Measurements from ENCODE around the gene CNTNAP2.
A peak's percentile ranks its signal among the peaks of the same experiment; 100 is the strongest.

The CNTNAP2 gene

DNA sequence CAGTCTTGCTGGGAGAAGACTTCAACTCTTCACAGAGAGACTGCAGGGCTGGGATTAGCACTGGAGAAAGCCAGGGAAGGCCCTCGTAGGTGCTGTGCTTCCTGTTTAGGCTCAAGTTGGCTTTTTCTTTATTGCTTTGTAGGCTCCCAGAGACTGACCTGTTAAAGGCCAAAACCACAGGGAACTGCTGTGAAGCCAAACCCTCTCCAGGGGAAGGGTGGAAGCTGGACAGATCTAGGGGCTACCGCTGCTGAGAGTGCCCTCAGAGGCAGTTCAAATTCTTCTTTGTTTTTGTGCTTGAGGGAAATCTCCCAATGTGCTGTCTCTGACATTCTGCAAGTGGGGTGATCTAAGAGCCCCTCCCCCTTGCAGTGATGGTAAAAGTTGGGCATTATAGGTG, 198.4 kb downstream of the CNTNAP2 start:
- DNase-seq = no peak

DNA sequence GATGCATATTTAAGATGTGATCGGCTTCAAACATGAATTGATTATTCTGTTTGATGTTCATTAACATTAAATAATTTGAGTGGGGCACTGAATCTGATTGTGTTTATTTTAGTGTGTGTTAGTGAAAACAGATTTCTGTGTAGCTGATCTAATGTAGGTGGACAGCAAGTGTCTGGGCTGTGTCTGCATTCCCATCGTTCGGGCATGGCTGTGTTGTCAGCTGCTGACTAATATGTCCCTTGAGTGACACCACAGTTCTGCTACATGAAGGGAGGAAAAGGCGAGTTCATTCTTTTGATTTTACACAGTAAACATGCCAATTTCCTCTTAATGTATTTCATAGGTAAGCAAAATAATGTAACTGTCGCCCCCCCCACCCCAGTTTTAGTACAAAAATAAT, 203.0 kb downstream of the CNTNAP2 start:
- peak; percentile 1 for DNase-seq

DNA sequence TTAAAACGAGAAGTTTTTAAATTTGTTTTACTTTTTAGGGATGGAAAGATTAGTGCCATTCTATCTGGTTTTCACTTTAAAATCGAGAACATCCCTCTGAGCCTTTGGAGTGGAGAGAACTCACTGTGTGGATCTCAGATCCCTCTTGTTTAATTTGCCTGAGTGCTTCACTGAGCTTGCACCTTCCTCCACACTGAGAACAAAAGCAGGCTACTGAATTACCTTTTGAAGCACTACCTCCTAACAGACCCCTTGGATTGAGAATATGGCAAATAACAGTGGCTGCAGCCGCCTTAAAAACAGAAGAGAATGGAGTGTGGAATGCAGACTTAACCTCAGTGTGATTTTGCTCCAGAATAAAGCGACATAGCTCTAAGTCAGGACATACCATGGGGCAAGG, 204.7 kb downstream of the CNTNAP2 start:
- DNase-seq = no peak

DNA sequence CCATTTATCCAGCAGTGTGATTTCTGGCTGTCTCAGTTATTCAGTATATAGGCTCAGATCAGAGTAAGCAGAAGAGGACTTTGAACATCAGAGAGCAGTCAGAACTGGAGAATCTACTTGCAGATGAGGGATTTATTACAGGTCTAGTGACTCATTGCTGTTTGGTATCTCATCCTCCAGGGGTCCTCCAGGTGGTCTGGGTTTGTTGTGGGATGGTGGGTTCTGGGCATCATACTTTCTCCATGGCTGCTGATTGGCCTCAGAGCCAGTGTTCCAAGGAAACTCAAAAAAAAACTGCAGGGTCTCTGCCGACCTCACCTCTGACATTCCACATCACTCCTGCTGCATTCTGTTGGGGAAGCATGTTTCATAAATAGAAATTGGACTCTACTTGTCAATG, 214.8 kb downstream of the CNTNAP2 start:
- DNase-seq = no peak

DNA sequence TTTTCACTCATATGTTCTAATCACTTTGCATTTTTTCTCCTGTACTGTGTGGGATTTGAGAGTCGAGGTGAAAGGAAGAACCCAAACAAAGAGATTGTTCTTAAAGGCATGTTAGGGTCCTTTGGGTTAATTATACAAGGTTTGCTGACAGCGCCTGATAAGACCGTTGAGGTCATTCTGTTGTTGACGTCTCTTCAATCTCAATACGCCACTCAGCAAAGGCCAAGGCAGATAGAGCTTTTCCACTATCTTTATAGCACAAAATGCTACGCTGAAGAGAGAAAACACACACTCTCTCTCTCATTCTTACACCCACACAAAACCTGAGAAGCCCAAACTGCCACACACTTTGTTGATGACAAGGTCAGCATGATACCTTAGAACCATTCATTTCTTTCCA, 228.7 kb downstream of the CNTNAP2 start:
- DNase-seq = no peak

DNA sequence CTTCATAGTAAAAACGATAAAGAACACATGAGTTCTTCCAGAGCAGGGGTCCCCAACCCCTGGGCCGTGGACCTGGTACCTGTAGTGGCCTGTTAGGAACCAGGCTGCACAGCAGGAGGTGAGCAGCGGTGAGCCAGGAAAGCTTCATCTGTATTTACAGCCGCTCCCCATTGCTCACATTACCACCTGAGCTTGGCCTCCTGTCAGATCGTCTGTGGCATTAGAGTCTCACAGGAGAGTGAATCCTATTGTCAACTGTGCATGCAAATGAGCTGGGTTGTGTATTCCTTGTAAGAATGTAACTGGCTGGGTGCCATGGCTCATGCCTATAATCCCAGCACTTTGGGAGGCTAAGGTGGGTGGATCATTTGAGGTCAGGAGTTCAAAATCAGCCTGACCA, 229.5 kb downstream of the CNTNAP2 start:
- no peak for DNase-seq

DNA sequence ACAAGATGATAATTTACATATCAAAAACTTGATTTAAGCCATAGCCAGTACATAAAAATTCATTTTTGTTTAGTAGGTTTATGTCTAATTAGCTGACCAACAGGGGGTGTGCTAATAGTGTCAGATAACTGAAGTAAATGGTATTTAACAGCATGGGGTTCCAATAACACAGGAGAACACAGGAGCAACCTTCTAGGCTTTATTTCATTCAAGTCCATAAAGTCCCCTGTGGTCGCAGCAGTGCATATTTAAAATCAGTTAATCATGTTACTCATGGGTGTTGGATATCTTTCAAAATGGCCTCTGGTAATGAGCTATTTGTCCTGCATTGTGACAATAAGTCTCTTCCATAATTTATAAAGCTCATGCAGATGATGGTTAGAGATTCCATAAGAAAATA, 238.6 kb downstream of the CNTNAP2 start:
- no peak for DNase-seq

DNA sequence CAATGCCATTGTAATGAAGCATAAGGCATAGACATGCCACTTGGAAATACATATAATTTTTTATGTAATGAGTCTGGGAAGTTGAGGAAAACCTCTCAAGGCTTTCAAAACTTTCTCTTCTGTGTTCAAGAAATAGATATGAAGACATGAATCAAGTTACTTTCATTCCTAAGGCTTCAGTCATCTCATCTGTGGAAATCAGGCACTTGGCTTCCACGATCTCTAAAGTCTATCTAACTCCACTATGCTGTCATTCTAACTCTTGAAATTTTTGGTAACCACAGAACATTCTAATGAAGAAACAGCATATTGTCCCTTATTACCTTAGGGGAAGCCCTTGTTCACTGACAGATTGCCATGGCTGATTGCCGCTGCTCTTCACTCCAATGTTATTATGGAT, 242.6 kb downstream of the CNTNAP2 start:
- peak; percentile 59 for DNase-seq

DNA sequence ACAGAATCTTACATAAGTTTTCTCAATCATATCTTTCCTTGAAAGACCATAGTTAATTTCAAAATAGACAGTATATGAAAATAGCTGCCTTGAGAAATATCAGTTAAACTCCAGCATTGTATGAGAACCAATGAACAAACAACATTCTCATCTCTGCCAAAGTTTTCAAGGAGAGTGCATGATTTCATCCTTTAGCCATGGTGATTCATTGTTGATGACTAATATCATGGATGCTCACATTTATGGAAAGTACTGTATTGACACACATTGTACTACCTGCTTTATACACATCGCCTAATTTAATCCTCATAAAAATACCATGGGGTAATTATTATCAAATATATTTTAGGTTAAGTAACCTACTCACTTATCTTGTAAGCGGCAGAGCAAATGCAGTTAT, 250.3 kb downstream of the CNTNAP2 start:
- DNase-seq = peak; percentile 79

DNA sequence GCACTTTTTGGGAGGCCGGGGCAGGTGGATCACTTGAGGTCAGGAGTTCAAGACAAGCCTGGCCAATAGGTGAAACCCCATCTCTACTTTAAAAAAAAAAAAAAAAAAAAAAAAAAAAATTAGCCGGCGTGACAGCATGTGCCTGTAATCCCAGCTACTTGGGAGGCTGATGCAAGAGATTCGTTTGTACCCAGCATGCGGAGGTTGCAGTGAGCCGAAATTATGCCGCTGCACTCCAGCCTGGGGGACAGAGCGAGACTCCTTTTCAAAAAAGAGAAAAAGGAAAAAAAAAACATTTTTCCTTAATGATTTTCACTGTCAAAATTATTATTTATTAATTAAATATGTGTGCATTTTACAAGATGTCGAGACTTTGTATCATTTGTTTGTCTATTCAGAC, 253.6 kb downstream of the CNTNAP2 start:
- DNase-seq = no peak

DNA sequence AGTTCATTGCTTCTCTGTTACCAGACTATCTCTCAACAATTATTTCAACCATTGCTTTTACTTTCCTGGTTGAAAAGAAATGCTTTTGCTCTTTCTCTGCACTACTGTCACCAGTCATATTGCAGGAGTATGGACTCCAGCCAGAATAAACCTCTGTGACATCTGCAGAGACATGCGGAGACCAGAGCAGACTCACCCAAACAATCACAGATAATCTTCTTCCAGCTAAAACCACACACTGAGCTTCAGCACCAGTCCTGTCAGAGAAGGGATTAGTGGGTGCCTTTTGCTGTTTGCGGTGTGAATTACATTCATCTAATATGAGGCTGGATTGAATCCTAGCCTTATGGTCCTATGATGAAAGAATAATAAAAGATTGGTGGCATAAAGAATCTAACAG, 258.6 kb downstream of the CNTNAP2 start:
- DNase-seq = peak; percentile 57

DNA sequence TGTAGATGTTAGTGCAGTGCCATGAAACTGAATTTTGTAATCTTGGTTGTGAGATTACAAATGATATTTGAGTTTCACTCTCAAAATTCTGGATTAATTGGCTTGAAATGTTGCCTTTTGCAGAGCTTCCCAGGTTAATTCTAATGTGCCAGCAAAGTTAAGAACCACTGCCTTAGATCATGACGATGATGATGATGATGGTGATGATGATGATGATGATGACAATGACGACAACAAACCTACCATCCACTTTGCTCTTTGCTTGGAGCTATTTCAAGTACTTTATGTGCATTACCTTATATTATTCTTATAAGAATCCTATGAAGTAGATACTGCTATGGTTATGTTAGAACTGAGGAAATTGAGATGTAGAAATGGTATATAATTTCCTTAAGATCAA, 261.6 kb downstream of the CNTNAP2 start:
- DNase-seq = no peak

DNA sequence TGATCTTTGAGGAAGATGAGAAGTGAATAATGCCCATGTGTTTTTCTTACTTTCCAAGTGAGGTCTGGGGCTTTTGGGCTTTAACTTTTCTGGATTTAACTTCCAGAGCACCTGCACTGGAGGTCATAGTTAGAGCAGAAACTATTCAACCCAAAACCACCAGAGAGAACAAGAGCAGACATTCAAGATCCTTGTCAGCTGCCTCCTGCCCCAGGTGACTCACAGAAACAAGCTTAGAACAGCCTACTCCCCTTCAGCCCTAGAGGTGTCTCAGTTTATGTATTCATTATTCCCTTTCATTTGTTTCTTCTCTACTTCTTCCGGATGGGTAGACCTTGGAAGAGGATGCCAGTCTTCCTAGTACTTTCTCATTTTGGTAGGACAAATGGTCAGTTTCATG, 270.5 kb downstream of the CNTNAP2 start:
- DNase-seq = no peak

DNA sequence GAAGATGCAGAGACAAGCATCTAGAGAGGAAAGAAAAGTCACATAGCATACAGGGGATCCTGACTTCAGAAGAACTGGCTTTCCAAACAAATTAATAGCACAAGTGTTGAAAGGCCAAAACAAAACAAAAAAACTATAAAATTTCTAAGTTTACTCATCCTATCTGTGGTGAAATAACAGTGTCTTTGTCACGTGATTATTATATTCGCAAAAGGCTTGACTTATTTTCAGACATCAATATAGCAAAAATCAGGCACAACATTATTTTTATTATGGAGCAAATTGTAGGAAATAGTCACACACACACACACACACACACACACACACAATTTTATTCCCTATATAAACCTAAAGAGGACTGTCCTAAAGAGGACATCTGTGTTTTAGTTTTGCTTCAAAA, 272.3 kb downstream of the CNTNAP2 start:
- DNase-seq = no peak

DNA sequence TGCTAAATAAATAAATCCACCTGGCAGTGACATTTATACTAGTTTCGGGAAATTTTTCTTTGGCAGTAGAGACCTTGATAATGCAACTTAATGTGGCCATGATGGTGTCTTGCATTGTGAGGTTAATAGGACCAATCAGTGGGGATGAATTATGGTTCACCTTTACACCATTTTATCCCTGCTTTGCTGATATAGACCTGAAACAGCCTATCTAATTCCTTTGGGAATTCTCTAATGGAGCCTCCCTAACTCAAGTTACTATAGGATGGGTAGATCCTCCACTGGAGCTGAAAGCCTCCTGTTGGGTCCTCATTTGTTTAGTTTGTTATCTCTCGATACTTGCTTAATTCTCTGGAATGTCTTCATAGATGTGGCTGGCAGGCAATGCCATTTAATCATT, 276.7 kb downstream of the CNTNAP2 start:
- no peak for DNase-seq

DNA sequence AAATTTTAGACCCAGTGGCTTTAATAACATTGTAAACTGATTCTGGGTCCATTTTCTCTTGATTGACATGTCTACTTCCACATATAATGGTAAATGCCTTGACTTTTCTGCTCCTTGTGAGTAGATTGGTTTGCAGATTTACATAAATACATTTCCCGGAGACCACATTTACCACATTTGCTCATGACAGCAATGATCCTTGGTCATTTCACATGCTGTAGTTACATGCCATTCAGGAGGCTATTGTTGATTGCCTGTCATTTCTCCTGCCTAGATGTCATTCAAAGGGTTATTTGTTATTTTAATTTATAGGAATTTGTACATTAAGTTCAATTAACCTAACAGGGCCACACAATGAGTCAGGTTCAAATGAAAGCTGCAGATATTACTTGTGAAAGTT, 280.5 kb downstream of the CNTNAP2 start:
- no peak for DNase-seq

DNA sequence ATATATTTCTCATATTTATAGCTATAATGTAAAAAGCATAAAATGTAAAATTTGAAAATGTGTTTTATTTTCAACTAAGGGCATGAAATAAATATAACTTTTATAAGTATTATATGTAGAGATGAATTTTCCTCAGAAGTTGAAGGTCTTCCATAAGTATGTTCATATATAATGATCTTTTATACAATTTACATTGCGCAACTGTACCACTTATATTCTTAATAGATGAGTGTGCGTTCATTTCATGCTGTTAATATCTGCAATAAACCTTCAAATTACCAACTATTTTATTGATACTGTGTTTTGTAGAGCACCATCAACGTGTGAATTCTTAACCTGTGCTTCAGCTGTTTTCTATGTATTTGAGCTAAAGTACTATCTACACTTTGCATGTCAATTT, 285.3 kb downstream of the CNTNAP2 start:
- no peak for DNase-seq

DNA sequence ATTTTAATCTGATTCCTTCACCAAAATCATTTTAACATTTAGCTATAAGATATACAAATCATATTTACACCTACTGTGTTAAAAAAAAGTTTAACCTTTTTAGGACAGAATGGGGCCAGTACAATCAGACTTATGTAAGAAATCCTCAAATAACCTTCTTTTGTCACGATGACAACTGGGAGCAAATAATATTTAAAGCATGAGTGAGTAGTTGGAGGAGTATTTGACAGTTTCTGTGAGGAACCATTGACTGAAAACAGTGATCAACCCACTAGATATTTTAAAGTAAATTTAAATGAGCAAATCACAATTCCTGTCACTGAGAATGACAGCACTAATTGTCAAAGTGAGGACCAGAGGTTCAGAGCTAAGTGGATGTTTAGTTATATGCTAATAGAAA, 289.1 kb downstream of the CNTNAP2 start:
- no peak for DNase-seq

DNA sequence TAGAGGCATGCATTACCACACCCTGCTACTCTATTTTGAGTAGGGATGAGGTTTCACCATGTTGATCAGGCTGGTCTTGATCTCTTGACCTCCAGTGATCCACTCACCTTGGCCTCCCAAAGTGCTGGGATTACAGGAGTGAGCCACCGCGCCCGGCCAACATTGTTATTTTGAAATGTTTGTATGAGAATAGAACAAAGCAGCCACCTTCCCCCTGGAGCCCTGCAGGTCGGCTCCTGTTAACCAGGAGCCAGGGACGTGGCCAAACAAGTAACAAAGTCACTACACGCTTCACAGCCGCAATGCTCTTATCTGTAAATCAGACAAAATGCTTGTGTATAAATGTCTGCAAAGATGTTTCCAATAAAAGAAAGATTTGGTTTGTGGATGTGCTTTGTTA, 295.4 kb downstream of the CNTNAP2 start:
- DNase-seq = no peak

DNA sequence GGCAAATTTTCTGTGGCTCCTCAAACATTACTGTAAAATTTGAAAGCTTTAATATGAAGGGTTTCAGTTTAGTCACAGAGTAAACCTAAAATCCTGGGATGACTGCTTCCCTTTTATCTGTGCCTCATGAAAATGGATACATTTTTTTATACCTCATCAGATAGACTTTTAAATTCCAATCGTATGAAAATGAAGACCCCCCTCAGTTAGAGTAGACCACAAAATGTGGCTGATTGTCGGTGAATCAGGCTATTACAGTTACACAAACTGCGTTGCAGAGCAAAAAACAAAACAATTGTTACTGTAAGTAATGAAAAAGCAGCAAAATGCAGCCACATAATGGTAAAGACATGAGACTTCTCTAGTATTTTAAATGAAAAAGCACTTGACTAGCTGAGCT, 296.2 kb downstream of the CNTNAP2 start:
- DNase-seq = peak; percentile 77

DNA sequence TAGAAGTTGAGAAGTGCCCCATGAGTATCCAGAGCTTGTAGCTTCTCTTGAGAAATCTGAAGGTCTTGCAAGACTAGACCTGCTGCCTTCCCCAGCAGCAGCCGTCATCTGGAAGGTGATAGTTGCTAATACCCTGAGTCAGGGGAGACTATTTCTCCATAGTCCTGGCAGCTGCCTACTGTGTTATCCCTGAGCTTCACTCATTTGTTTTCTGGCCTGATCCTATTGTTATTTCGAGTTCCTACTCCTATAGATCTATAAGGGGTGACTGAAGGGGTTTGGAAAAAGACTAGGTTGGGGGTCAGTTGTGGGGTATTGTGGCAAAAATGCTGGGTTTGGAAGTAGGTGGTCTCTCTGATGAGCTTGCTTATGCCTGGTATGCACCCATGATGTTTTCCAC, 297.8 kb downstream of the CNTNAP2 start:
- DNase-seq = peak; percentile 8

DNA sequence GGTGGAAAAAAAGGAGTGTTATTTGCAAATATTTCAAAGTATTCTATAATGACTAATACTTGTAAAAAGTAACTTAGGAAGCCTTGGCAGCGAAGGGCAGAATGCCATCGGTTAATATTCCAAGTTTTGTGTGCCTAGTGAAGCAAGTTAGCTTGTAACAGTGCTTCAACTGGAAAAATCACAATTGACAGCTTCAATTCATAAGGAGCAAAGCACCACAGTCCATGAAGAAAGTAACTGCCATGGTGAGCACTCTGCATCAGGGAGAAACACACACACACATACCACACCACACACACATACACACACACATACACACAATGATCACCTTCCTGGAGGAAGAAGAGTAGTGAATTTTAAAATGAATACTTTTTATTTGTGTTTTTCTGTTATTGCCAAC, 298.3 kb downstream of the CNTNAP2 start:
- DNase-seq = peak; percentile 22

DNA sequence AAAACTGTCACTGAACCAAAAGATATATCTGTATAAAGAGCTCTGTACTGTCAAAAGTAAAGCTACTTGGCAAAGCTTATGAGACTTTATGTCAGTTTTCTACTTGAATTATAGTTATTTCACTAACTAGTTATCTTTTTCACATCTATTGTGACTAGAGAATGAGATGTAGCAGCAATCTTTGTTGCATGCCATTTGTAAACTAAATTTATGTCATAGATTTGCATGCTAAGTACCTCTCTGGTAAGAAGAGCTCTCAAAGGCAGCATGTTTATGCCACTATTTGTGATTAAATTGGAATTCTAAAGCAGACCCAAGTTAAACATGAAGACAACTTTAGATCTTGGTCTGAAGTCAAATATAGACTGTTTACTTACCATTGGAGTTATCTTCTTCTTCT, 300.6 kb downstream of the CNTNAP2 start:
- DNase-seq = no peak

DNA sequence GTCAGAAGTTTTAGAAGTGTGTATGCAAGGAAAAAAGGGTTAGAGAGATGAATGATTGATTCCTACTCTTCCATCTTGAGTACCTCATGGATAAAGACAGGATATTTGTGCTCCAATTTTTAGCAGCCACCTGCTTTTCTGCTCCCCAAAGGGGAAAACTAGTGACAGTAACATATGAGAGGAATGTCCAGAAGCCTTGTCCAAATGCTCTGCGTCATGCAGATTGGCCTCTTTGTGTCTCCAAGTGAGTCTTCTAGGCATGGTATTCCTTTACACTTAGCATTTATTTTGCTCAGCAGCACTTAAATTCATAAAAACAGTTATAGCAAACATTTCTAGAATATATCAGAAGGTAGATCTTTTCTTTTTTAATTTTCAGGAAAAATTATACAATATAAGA, 306.8 kb downstream of the CNTNAP2 start:
- DNase-seq = no peak

DNA sequence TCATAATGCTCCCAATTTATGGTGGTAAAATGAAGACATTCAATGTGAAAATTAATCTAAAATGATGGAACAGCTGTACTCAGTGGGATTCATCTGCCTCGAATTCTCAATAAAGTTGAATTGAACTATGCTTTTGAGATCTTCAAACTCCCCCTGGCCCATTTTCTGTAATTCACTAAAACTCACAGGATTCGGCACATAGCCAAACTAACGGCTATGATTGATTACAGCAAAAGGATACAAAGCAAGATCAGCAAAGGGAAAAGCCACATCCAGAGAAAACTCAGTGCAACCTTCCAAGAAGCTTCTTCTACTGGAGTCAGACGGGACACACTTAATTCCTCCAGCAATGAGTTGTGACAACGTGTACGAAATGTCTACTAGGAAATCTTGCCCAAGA, 307.5 kb downstream of the CNTNAP2 start:
- no peak for DNase-seq

DNA sequence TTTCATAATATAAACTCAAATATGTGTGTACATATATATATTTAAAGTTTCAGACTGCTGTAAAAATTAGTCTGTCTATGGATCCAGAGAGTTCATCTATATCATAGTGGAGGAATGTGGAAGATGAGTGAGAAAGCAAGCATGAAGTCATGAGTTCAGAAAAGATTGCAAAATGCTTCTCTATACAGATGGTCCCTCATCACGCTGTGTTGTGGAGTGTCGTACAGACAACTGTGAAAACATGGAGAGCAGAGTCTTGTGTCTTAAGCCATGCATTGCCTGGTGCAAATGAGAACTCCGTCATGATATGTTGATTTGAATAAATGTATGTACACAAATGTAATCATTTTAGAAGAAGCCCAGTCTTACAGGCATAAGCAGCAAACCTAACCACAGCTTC, 316.9 kb downstream of the CNTNAP2 start:
- DNase-seq = peak; percentile 10

Measured in fibroblast of skin of right biceps (primary cell).